HG02623 (cell line): ENCODE data around the gene ERC1.

Experiments used
- ATAC-seq: cut with Tn5 transposase; IDR thresholded peaks from one replicate; pipeline ENCODE4 v1.9.1; 2021; ENCODE audit warnings: moderate library complexity; ENCODE audit not compliant: unreplicated experiment

The ERC1 gene

GRCh38 chr12:1467710-1468109 lies 476.7 kb downstream of the ERC1 start:
- ATAC-seq, result no peak

GRCh38 chr12:1469070-1469469 lies 478.0 kb downstream of the ERC1 start:
- ATAC-seq, result no peak

- no peak for ATAC-seq
Observed at GRCh38 chr12:1470051-1470450, 479.0 kb downstream of the ERC1 start.

- ATAC-seq, result no peak
Observed at GRCh38 chr12:1471224-1471623, 480.2 kb downstream of the ERC1 start.

- no peak for ATAC-seq
Observed at GRCh38 chr12:1473418-1473817, 482.4 kb downstream of the ERC1 start.

GRCh38 chr12:1474041-1474573 lies 483.1 kb downstream of the ERC1 start:
- ATAC-seq, result no peak

GRCh38 chr12:1474574-1475153 lies 483.6 kb downstream of the ERC1 start:
- no peak for ATAC-seq

GRCh38 chr12:1479645-1480044 lies 488.6 kb downstream of the ERC1 start:
- no peak for ATAC-seq

GRCh38 chr12:1481326-1481725 lies 490.3 kb downstream of the ERC1 start:
- no peak for ATAC-seq

GRCh38 chr12:1481906-1482305 lies 490.9 kb downstream of the ERC1 start:
- no peak for ATAC-seq

GRCh38 chr12:1488908-1489381 lies 497.9 kb downstream of the ERC1 start:
- no peak for ATAC-seq

GRCh38 chr12:1491983-1492697 lies 501.1 kb downstream of the ERC1 start:
- ATAC-seq, result no peak

- no peak for ATAC-seq
Observed at GRCh38 chr12:1493781-1494565, 502.9 kb downstream of the ERC1 start.

GRCh38 chr12:1494856-1495255 lies 503.8 kb downstream of the ERC1 start:
- ATAC-seq, result no peak

GRCh38 chr12:1496162-1496900 lies 505.3 kb downstream of the ERC1 start:
- no peak for ATAC-seq

- no peak for ATAC-seq
Observed at GRCh38 chr12:1497161-1497560, 506.1 kb downstream of the ERC1 start.

GRCh38 chr12:1498199-1498740 lies 507.2 kb downstream of the ERC1 start:
- no peak for ATAC-seq

GRCh38 chr12:1499351-1499750 lies 508.3 kb downstream of the ERC1 start:
- ATAC-seq, result no peak

GRCh38 chr12:1500095-1500801 lies 509.2 kb downstream of the ERC1 start:
- ATAC-seq, result no peak

- no peak for ATAC-seq
Observed at GRCh38 chr12:1501001-1501400, 510.0 kb downstream of the ERC1 start.
